NT2/D1 (cell line): ENCODE measurements around the gene TIPARP.

Experiments
- SUZ12 ChIP-seq: IDR thresholded peaks from 2 replicates; pipeline ENCODE4 v1.6.1; 2011; ENCODE audit not compliant: insufficient read length, insufficient read depth; ENCODE audit errors: extremely low read depth
- ZNF274 ChIP-seq: IDR thresholded peaks from 2 replicates; pipeline ENCODE4 v1.6.1; 2011; ENCODE audit warnings: mild to moderate bottlenecking, low read depth, low read length

- TF ChIP-seq SUZ12 = no peak
- TF ChIP-seq ZNF274 = no peak
Measured at GRCh38 chr3:156637480-156638022, 36.8 kb upstream of the TIPARP start.
